IMR-90 (cell line): ENCODE data around the gene PSD2. TPM values are rescaled to one million over a fixed set of nuclear protein-coding genes. Genes with fewer than 3 reads are reported as not detected.

ENCODE experiments used
- ATAC-seq: fragments of 200-7000 bp; cut with Tn5 transposase; 2 replicates; pipeline ENCODE4 v1.9.1; 2020; ENCODE audit warnings: low read depth, mild to moderate bottlenecking, moderate library complexity
- BruUV-seq: library from RNA; stranded (reverse); fragments of 400-500 nt; replicated peaks from 2 replicates; lab custom pipeline; 2021; lab: Mats Ljungman, UMichigan
- CTCF ChIA-PET: fragments of 300-600 bp; formaldehyde crosslinking; extraction: SDS; loops from one replicate; lab custom pipeline; 2021; ENCODE audit warnings: antibody characterized with exemption; lab: Yijun Ruan, JAX
- POLR2A ChIA-PET: fragments of 300-600 bp; sonication (Branson Sonifier 250); formaldehyde crosslinking; loops from one replicate; lab custom pipeline; 2022; ENCODE audit warnings: antibody characterized with exemption; ENCODE audit not compliant: unreplicated experiment; lab: Charles Lee
- DNase-seq: peaks from one replicate; pipeline ENCODE4 v3.0.0; 2013
- H2AFZ ChIP-seq: replicated peaks from 2 replicates; pipeline ENCODE3; 2013; ENCODE audit warnings: low read length, mild to moderate bottlenecking; ENCODE audit not compliant: poor library complexity
- H2AK5ac ChIP-seq: 2 replicates; pipeline ENCODE4 v1.6.1; 2013; ENCODE audit warnings: low read depth, low read length, inconsistent platforms
- H2AK9ac ChIP-seq: replicated peaks from 2 replicates; pipeline ENCODE3; 2013; ENCODE audit warnings: mild to moderate bottlenecking, low read depth, low read length, moderate library complexity; ENCODE audit not compliant: poor library complexity
- H2BK120ac ChIP-seq: 2 replicates; pipeline ENCODE4 v1.6.1; 2013; ENCODE audit warnings: low read depth, low read length, inconsistent platforms
- H2BK15ac ChIP-seq: 3 replicates; pipeline ENCODE4 v1.6.1; 2013; ENCODE audit warnings: low read depth, low read length, inconsistent platforms
- H2BK20ac ChIP-seq: 2 replicates; pipeline ENCODE4 v1.6.1; 2013; ENCODE audit warnings: low read depth, mild to moderate bottlenecking, inconsistent platforms, low read length, moderate library complexity
- H2BK5ac ChIP-seq: 2 replicates; pipeline ENCODE4 v1.6.1; 2013; ENCODE audit warnings: mild to moderate bottlenecking, low read depth, low read length, inconsistent platforms; ENCODE audit not compliant: poor library complexity, severe bottlenecking
- H3K14ac ChIP-seq: replicated peaks from 2 replicates; pipeline ENCODE4 v1.6.1; 2013; ENCODE audit warnings: low read depth, low read length, inconsistent platforms
- H3K18ac ChIP-seq: 2 replicates; pipeline ENCODE4 v1.6.1; 2013; ENCODE audit warnings: low read depth, low read length, control low read depth
- H3K23ac ChIP-seq: 2 replicates; pipeline ENCODE4 v1.6.1; 2013; ENCODE audit warnings: low read depth, low read length, inconsistent platforms
- H3K27ac ChIP-seq: 2 replicates; pipeline ENCODE4 v1.5.1; 2013; ENCODE audit warnings: mild to moderate bottlenecking, control low read depth, low read length; ENCODE audit not compliant: insufficient read depth
- H3K27me3 ChIP-seq: 2 replicates; pipeline ENCODE4 v1.6.1; 2013; ENCODE audit warnings: low read length; ENCODE audit not compliant: control insufficient read depth, insufficient read depth
- H3K36me3 ChIP-seq: 2 replicates; pipeline ENCODE4 v1.6.1; 2013; ENCODE audit warnings: low read length, mixed read lengths; ENCODE audit not compliant: control insufficient read depth, insufficient read depth
- H3K4ac ChIP-seq: 2 replicates; pipeline ENCODE4 v1.6.1; 2013; ENCODE audit warnings: low read depth, low read length, inconsistent platforms
- H3K4me1 ChIP-seq: 2 replicates; pipeline ENCODE4 v1.6.1; 2013; ENCODE audit warnings: low read length, mixed read lengths; ENCODE audit not compliant: control insufficient read depth, insufficient read depth
- H3K4me2 ChIP-seq: 2 replicates; pipeline ENCODE4 v1.6.1; 2013; ENCODE audit warnings: low read depth, mild to moderate bottlenecking, control low read depth, low read length, moderate library complexity
- H3K4me3 ChIP-seq: 2 replicates; pipeline ENCODE4 v1.5.1; 2013; ENCODE audit warnings: low read depth, mild to moderate bottlenecking, control low read depth, low read length, moderate library complexity; ENCODE audit not compliant: insufficient read depth
- H3K56ac ChIP-seq: 2 replicates; pipeline ENCODE4 v1.6.1; 2013; ENCODE audit warnings: low read length, inconsistent platforms; ENCODE audit not compliant: insufficient read depth; ENCODE audit errors: extremely low read depth
- H3K79me1 ChIP-seq, 2 experiments: 2 replicates each; pipeline ENCODE4 v1.6.1; 2013; ENCODE audit warnings: low read length in 2 of 2, inconsistent platforms in 1 of 2, low read depth in 1 of 2
- H3K9ac ChIP-seq: 2 replicates; pipeline ENCODE4 v1.6.1; 2013; ENCODE audit warnings: low read depth, low read length, control low read depth
- H3K9me1 ChIP-seq: 2 replicates; pipeline ENCODE4 v1.6.1; 2013; ENCODE audit warnings: low read length, inconsistent platforms; ENCODE audit not compliant: insufficient read depth
- H3K9me3 ChIP-seq: 2 replicates; pipeline ENCODE4 v1.6.1; 2013; ENCODE audit warnings: low read length; ENCODE audit not compliant: control insufficient read depth, insufficient read depth
- H4K20me1 ChIP-seq: 2 replicates; pipeline ENCODE4 v1.6.1; 2013; ENCODE audit warnings: low read length, inconsistent platforms; ENCODE audit not compliant: insufficient read depth
- H4K5ac ChIP-seq: 2 replicates; pipeline ENCODE4 v1.6.1; 2013; ENCODE audit warnings: mild to moderate bottlenecking, low read depth, low read length, control low read depth
- H4K8ac ChIP-seq, 2 experiments: 2 replicates each; pipeline ENCODE4 v1.6.1; 2013; ENCODE audit warnings: low read depth in 2 of 2, low read length in 2 of 2, control low read depth in 1 of 2, inconsistent platforms in 1 of 2
- H4K91ac ChIP-seq: 2 replicates; pipeline ENCODE4 v1.6.1; 2013; ENCODE audit warnings: low read depth, low read length, inconsistent platforms; ENCODE audit not compliant: insufficient read depth
- CEBPB ChIP-seq: IDR thresholded peaks from 2 replicates; pipeline ENCODE4 v1.6.1; 2012; ENCODE audit warnings: low read depth, low read length, improper control_type of control experiment
- CHD1 ChIP-seq: IDR thresholded peaks from 2 replicates; pipeline ENCODE4 v1.6.1; 2012; ENCODE audit warnings: low read depth, low read length, improper control_type of control experiment
- CTCF ChIP-seq: conservative IDR thresholded peaks from 2 replicates; pipeline ENCODE4 v1.5.1; 2012; ENCODE audit warnings: mild to moderate bottlenecking, low read depth, low read length, improper control_type of control experiment
- FOS ChIP-seq: fragments of 150-350 bp; IDR thresholded peaks from 2 replicates; pipeline ENCODE4 v1.6.1; 2016; ENCODE audit warnings: low read depth, low read length
- MAFK ChIP-seq: IDR thresholded peaks from 2 replicates; pipeline ENCODE4 v1.6.1; 2012; ENCODE audit warnings: low read depth, low read length, improper control_type of control experiment
- MAZ ChIP-seq: IDR thresholded peaks from 2 replicates; pipeline ENCODE4 v1.6.1; 2012; ENCODE audit warnings: low read depth, mild to moderate bottlenecking, low read length, improper control_type of control experiment, moderate library complexity, borderline replicate concordance
- MXI1 ChIP-seq: IDR thresholded peaks from 2 replicates; pipeline ENCODE4 v1.6.1; 2012; ENCODE audit warnings: low read depth, mild to moderate bottlenecking, low read length, moderate library complexity, borderline replicate concordance
- NFE2L2 ChIP-seq: fragments of 150-350 bp; IDR thresholded peaks from 2 replicates; pipeline ENCODE4 v1.6.1; 2016; ENCODE audit warnings: low read depth, mild to moderate bottlenecking, low read length
- POLR2A ChIP-seq: IDR thresholded peaks from 2 replicates; pipeline ENCODE4 v1.6.1; 2012; ENCODE audit warnings: mild to moderate bottlenecking, low read depth, low read length
- RAD21 ChIP-seq: IDR thresholded peaks from 2 replicates; pipeline ENCODE4 v1.6.1; 2012; ENCODE audit warnings: low read length, improper control_type of control experiment
- RFX5 ChIP-seq: IDR thresholded peaks from 2 replicates; pipeline ENCODE4 v1.8.0; 2012; ENCODE audit warnings: low read depth, mild to moderate bottlenecking, low read length, moderate library complexity
- SMC3 ChIP-seq: fragments of 150-350 bp; IDR thresholded peaks from 2 replicates; pipeline ENCODE4 v1.6.1; 2016; ENCODE audit warnings: low read depth, mild to moderate bottlenecking, antibody characterized with exemption, low read length, moderate library complexity
- WGBS, 2 experiments: methylation state at CpG; one replicate each; pipeline versions ENCODE4 v1.1.5 to v1.1.7; 2013; ENCODE audit warnings: missing lambda C conversion rate in 2 of 2; ENCODE audit not compliant: insufficient read length in 1 of 2; ENCODE audit errors: extremely low coverage in 2 of 2; 5-methylcytosine and 5-hydroxymethylcytosine counted together
- dilution Hi-C: fragments of 300-500 bp; cut with HindIII; formaldehyde crosslinking; loops from one replicate; pipeline ENCODE4 v1.14.3; 2018; ENCODE audit warnings: low sequenced_read_pairs; ENCODE audit not compliant: unreplicated experiment
- in situ Hi-C: fragments of 300-500 bp; cut with MboI; formaldehyde crosslinking; loops from 3 replicates; pipeline ENCODE4 v1.14.3; 2019; ENCODE audit warnings: low sequenced_read_pairs, inconsistent platforms, mixed read lengths
- intact Hi-C: fragments of 100-400 bp; cut with micrococcal nuclease; formaldehyde crosslinking; loops from 2 replicates; pipeline ENCODE4 v1.10.0; 2022
- polyA plus RNA-seq, 3 experiments: library from polyadenylated mRNA; depleted of rRNA; stranded (reverse); fragments of >200 nt; gene quantifications; 2 replicates each; pipeline ENCODE4 v1.2.3, GENCODE V29; 2012; ENCODE audit warnings: low replicate concordance in 1 of 3
- total RNA-seq: library from RNA; depleted of rRNA; stranded (reverse); fragments of >200 nt; gene quantifications from 2 replicates; pipeline ENCODE4 v1.2.3, GENCODE V29; 2012
- TF ChIP-seq, protein P1 (sequence below): fragments of 150-350 bp; IDR thresholded peaks from 2 replicates; pipeline ENCODE4 v1.6.1; 2017; ENCODE audit warnings: mild to moderate bottlenecking, antibody characterized with exemption, low read length, low read depth
- TF ChIP-seq, protein P2 (sequence below): fragments of 150-350 bp; IDR thresholded peaks from 2 replicates; pipeline ENCODE4 v1.6.1; 2016; ENCODE audit warnings: low read depth, mild to moderate bottlenecking, low read length, moderate library complexity, borderline replicate concordance

PSD2 gene
- total and polyA plus RNA-seq, 2 of the 4 experiments (the other 2 are of a cell fraction): 0.05 TPM; not detected in 1

DNA sequence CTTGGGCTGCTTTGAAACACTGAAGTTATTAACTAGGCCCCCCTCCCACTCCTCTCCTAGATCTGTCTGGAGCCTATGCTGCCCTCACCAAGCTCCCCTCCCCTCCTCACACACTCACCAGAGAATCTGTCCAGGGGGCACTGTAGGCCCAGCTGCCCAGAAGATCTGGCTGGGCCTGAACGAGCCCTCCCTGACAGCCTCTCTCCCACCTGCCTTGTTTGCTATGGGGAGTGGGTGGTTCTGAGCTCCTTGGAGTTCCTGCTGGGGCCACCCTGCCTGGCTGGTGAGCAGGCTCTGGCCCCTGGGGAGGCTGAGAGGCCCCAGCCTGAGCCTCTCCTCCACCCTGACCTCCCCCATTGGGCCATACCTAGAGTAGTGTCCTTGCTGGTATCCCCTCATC is 75.1 kb downstream of the PSD2 start:
- DNase-seq: no peak
- no TSS peak for BruUV-seq
- in situ Hi-C loops: no loop called here

More for the DNA sequence above, 75.1 kb downstream of the PSD2 start:
- no peak overlapping the region for H3K14ac ChIP-seq
- no peak overlapping the region for H3K23ac ChIP-seq
- H2AK5ac ChIP-seq: no peak overlapping the region
- no peak for TF ChIP-seq MAFK
- TF ChIP-seq, protein P1, sequence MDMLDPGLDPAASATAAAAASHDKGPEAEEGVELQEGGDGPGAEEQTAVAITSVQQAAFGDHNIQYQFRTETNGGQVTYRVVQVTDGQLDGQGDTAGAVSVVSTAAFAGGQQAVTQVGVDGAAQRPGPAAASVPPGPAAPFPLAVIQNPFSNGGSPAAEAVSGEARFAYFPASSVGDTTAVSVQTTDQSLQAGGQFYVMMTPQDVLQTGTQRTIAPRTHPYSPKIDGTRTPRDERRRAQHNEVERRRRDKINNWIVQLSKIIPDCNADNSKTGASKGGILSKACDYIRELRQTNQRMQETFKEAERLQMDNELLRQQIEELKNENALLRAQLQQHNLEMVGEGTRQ: no peak
- TF ChIP-seq POLR2A: no peak
- no peak for TF ChIP-seq RFX5
- TF ChIP-seq MAZ: no peak
- TF ChIP-seq SMC3: no peak
- TF ChIP-seq, protein P2, sequence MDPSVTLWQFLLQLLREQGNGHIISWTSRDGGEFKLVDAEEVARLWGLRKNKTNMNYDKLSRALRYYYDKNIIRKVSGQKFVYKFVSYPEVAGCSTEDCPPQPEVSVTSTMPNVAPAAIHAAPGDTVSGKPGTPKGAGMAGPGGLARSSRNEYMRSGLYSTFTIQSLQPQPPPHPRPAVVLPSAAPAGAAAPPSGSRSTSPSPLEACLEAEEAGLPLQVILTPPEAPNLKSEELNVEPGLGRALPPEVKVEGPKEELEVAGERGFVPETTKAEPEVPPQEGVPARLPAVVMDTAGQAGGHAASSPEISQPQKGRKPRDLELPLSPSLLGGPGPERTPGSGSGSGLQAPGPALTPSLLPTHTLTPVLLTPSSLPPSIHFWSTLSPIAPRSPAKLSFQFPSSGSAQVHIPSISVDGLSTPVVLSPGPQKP: no peak
- TF ChIP-seq CTCF: no peak
- no peak for TF ChIP-seq CEBPB
- no peak for TF ChIP-seq FOS
- TF ChIP-seq RAD21: no peak
- TF ChIP-seq MXI1: no peak
- no peak for TF ChIP-seq CHD1
- no peak for TF ChIP-seq NFE2L2
- H3K4me2 ChIP-seq: no peak overlapping the region
- H3K56ac ChIP-seq: no peak overlapping the region
- H2BK15ac ChIP-seq: no peak overlapping the region
- no peak overlapping the region for H4K5ac ChIP-seq
- H2BK20ac ChIP-seq: no peak overlapping the region
- H3K79me1 ChIP-seq: no peaks in the 10 kb centered on the region
- ATAC-seq: no peak
- H3K18ac ChIP-seq: no peak overlapping the region
- no peak overlapping the region for H3K4ac ChIP-seq
- WGBS, 2 experiments: no CpG with 5 or more reads among the region's 1 CpG
- no peak overlapping the region for H3K4me3 ChIP-seq
- POLR2A ChIA-PET: no interaction called here
- H3K27ac ChIP-seq: no peak overlapping the region
- H4K20me1 ChIP-seq: no peaks in the 10 kb centered on the region
- no peak overlapping the region for H2AFZ ChIP-seq
- no peaks in the 10 kb centered on the region for H3K9me3 ChIP-seq
- no peak overlapping the region for H2BK120ac ChIP-seq
- peaks cover 73% of the 10 kb centered on the region for H3K27me3 ChIP-seq
- CTCF ChIA-PET: interaction anchor here (0.6 kb wide), 1 partner anchor 95 kb away, joined by 3 read pairs; no protein-coding TSS in a partner anchor
- dilution Hi-C loops (no loop called here), intact Hi-C loops (no loop called here)
- no peak overlapping the region for H4K8ac ChIP-seq
- H3K9ac ChIP-seq: no peak overlapping the region
- H3K9me1 ChIP-seq: no peaks in the 10 kb centered on the region
- no peaks in the 10 kb centered on the region; the same call in 1 of the 2 replicates for H3K4me1 ChIP-seq
- H4K91ac ChIP-seq: no peak overlapping the region
- H2BK5ac ChIP-seq: no peak overlapping the region
- H3K36me3 ChIP-seq: no peaks in the 10 kb centered on the region
- H2AK9ac ChIP-seq: no peak overlapping the region
